OCI-LY7 (cell line): ENCODE data around the gene ZHX3. TPM values are rescaled to one million over a fixed set of nuclear protein-coding genes. Genes with fewer than 3 reads are reported as not detected.

ENCODE experiments used
- BruUV-seq: library from RNA; stranded (reverse); fragments of 400-500 nt; replicated peaks from 2 replicates; lab custom pipeline; 2021; lab: Mats Ljungman, UMichigan
- CTCF ChIA-PET: fragments of 300-600 bp; sonication (Branson Sonifier 250); formaldehyde crosslinking; loops from one replicate; lab custom pipeline; 2022; ENCODE audit warnings: antibody characterized with exemption; ENCODE audit not compliant: unreplicated experiment; lab: Charles Lee
- POLR2A ChIA-PET: fragments of 300-600 bp; sonication (Branson Sonifier 250); formaldehyde crosslinking; loops from one replicate; lab custom pipeline; 2022; ENCODE audit warnings: antibody characterized with exemption; lab: Charles Lee
- DNase-seq: peaks from one replicate; pipeline ENCODE4 v3.0.0-alpha.2; 2015; ENCODE audit warnings: low spot score
- H2AFZ ChIP-seq: fragments of 200-600 bp; sonication (generic), shearing (Covaris generic); 2 replicates; pipeline ENCODE4 v1.6.1; 2014; ENCODE audit warnings: mild to moderate bottlenecking, antibody characterized with exemption, low read length, moderate library complexity
- H3K27ac ChIP-seq: fragments of 200-600 bp; sonication (generic); 2 replicates; pipeline ENCODE4 v1.5.1; 2014; ENCODE audit warnings: mixed run types, low read depth, mild to moderate bottlenecking, moderate library complexity, low read length, inconsistent platforms; ENCODE audit not compliant: poor library complexity, severe bottlenecking
- H3K36me3 ChIP-seq: fragments of 200-600 bp; sonication (generic); 2 replicates; pipeline ENCODE4 v1.6.1; 2014; ENCODE audit warnings: mild to moderate bottlenecking, antibody characterized with exemption, low read length, moderate library complexity, mixed read lengths; ENCODE audit not compliant: insufficient read depth
- H3K4me1 ChIP-seq: fragments of 200-600 bp; sonication (generic); 2 replicates; pipeline ENCODE4 v1.5.1; 2014; ENCODE audit warnings: mild to moderate bottlenecking, low read length; ENCODE audit not compliant: insufficient read depth, poor library complexity, severe bottlenecking
- H3K4me2 ChIP-seq: fragments of 200-600 bp; sonication (generic); 2 replicates; pipeline ENCODE4 v1.6.1; 2014; ENCODE audit warnings: mild to moderate bottlenecking, low read length
- H3K4me3 ChIP-seq: fragments of 200-600 bp; sonication (generic); 2 replicates; pipeline ENCODE4 v1.5.1; 2014; ENCODE audit warnings: mild to moderate bottlenecking, low read depth, low read length; ENCODE audit not compliant: poor library complexity, severe bottlenecking
- H3K79me2 ChIP-seq: fragments of 200-600 bp; sonication (generic); 2 replicates; pipeline ENCODE4 v1.6.1; 2016; ENCODE audit warnings: low read depth, mild to moderate bottlenecking, low read length, moderate library complexity, mixed read lengths; ENCODE audit not compliant: insufficient read depth
- H3K9me2 ChIP-seq: fragments of 200-600 bp; sonication (generic); 2 replicates; pipeline ENCODE4 v1.6.1; 2016; ENCODE audit warnings: mild to moderate bottlenecking, low read length, mixed read lengths; ENCODE audit not compliant: insufficient read depth
- H3K9me3 ChIP-seq: fragments of 200-600 bp; sonication (generic); 2 replicates; pipeline ENCODE4 v1.6.1; 2014; ENCODE audit warnings: mild to moderate bottlenecking, mixed run types, low read length, mixed read lengths
- H4K20me1 ChIP-seq: fragments of 200-600 bp; sonication (generic); 2 replicates; pipeline ENCODE4 v1.6.1; 2014; ENCODE audit warnings: mild to moderate bottlenecking, antibody characterized with exemption, low read length, moderate library complexity, mixed read lengths; ENCODE audit not compliant: insufficient read depth
- EZH2phosphoT487 ChIP-seq: fragments of 200-600 bp; sonication (generic); IDR thresholded peaks from 2 replicates; pipeline ENCODE4 v1.6.1; 2018; ENCODE audit warnings: low read depth, borderline replicate concordance, mild to moderate bottlenecking, mixed run types, antibody characterized with exemption, low read length, moderate library complexity, mixed read lengths
- intact Hi-C: fragments of 100-400 bp; cut with micrococcal nuclease; formaldehyde crosslinking; loops from one replicate; pipeline ENCODE4 v1.10.0; 2022; ENCODE audit not compliant: unreplicated experiment
- total RNA-seq, 2 experiments: library from RNA; depleted of rRNA in 1 of 2; stranded (reverse); fragments of >200 nt in 1 of 2; shearing (Covaris generic) in 1 of 2; gene quantifications; 2 replicates each; pipeline ENCODE4 v1.2.3, GENCODE V29; 2014 to 2022
- TF ChIP-seq, protein P1 (sequence below): fragments of 200-600 bp; sonication (generic); conservative IDR thresholded peaks from 2 replicates; pipeline ENCODE4 v1.5.1; 2014; ENCODE audit warnings: mild to moderate bottlenecking, antibody characterized with exemption, low read length, moderate library complexity, mixed read lengths

The ZHX3 gene
- total RNA-seq, 2 experiments from 2014 or later = 5.8 to 16.9 TPM

DNA sequence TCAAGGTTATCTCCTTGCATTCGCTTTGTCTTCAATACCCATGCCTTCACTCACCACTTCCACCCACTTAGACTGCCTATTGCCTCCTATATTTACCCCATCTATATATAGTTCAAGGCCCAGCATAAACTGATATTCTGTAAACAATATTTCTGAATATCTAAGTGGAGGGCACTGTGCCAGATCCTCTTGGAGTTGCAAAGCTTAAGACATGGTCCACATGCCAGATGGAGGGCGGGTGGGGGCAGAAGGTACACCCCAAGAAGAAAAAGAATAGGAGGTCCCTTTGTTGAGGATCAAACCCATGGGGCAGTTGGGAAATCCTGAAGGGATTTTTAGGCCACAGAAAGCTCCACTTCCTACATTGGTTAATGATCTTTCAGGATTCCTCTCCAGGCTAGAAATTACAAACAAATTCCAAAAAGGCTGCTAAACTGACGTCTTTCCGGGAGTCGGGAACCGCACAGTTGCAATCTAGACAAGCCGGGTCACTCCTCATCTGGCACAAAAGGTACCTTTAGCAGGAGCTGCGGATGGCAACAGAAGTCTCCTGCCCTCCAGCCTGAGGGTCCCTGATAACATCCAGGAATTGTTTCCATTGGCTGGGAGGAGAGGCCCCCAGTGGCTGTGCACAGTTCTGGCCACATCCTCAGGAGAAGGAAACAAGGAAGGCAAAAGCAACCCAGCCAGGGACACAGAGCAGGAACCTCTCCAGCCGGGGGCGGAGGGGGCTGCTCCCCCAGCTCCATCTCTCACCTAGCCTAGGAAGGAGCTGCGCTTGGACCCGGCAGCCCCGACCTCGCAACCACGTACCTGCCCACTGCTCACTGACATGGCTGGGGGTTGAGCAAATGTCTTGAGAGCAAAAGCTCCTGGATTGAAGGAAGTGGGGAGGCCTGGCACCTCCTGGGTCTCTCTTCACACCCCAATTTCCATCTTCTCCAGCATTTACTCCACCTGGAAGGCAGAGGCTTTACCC lies 17.2 kb upstream of the ZHX3 start:
- H3K79me2 ChIP-seq = no peaks in the 10 kb centered on the region
- POLR2A ChIA-PET = no interaction called here
- H3K27ac ChIP-seq = no peak overlapping the region
- H3K9me2 ChIP-seq = no peaks in the 10 kb centered on the region
- no peak for DNase-seq
- no TSS peak for BruUV-seq
- H3K36me3 ChIP-seq = no peaks in the 10 kb centered on the region
- CTCF ChIA-PET = no interaction called here
- no peak overlapping the region for H3K4me2 ChIP-seq
- no peak overlapping the region for H3K4me3 ChIP-seq
- no peak for TF ChIP-seq EZH2phosphoT487
- TF ChIP-seq, protein P1, sequence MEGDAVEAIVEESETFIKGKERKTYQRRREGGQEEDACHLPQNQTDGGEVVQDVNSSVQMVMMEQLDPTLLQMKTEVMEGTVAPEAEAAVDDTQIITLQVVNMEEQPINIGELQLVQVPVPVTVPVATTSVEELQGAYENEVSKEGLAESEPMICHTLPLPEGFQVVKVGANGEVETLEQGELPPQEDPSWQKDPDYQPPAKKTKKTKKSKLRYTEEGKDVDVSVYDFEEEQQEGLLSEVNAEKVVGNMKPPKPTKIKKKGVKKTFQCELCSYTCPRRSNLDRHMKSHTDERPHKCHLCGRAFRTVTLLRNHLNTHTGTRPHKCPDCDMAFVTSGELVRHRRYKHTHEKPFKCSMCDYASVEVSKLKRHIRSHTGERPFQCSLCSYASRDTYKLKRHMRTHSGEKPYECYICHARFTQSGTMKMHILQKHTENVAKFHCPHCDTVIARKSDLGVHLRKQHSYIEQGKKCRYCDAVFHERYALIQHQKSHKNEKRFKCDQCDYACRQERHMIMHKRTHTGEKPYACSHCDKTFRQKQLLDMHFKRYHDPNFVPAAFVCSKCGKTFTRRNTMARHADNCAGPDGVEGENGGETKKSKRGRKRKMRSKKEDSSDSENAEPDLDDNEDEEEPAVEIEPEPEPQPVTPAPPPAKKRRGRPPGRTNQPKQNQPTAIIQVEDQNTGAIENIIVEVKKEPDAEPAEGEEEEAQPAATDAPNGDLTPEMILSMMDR = no peak
- intact Hi-C loops = no loop called here
- H3K9me3 ChIP-seq = no peaks in the 10 kb centered on the region
- peaks cover 10% of the 10 kb centered on the region for H3K4me1 ChIP-seq
- H4K20me1 ChIP-seq = no peaks in the 10 kb centered on the region
- H2AFZ ChIP-seq = no peak overlapping the region

DNA sequence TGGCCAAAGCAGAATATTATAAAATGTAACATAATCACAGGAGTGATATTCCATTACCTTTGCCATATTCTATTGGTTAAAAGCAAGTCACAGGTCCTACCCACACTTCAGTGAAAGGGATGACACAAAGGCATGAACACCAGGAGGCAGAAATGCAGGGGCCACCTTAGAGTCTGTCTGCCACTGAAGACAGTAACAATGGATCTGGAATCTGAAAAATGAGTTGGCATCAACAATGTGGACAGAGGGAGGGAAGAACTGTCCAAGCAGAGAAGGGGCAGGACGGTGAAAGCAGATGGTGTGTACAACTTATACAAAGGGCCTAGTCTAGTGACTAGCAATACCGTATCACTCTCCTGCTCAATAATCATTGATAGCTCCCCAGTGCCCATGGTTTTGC lies 16.5 kb upstream of the ZHX3 start:
- peaks cover 10% of the 10 kb centered on the region for H3K4me1 ChIP-seq
- H3K4me2 ChIP-seq = no peak overlapping the region
- no peak overlapping the region for H3K27ac ChIP-seq
- H3K79me2 ChIP-seq = no peaks in the 10 kb centered on the region
- intact Hi-C loops = no loop called here
- ChIA-PET POLR2A (no interaction called here), CTCF (no interaction called here)
- DNase-seq = no peak
- no peaks in the 10 kb centered on the region for H3K9me3 ChIP-seq
- H3K4me3 ChIP-seq = no peak overlapping the region
- no peaks in the 10 kb centered on the region for H4K20me1 ChIP-seq
- no peak for TF ChIP-seq EZH2phosphoT487
- TF ChIP-seq, protein P1 = no peak
- no TSS peak for BruUV-seq
- no peaks in the 10 kb centered on the region for H3K36me3 ChIP-seq
- H3K9me2 ChIP-seq = no peaks in the 10 kb centered on the region
- H2AFZ ChIP-seq = no peak overlapping the region

DNA sequence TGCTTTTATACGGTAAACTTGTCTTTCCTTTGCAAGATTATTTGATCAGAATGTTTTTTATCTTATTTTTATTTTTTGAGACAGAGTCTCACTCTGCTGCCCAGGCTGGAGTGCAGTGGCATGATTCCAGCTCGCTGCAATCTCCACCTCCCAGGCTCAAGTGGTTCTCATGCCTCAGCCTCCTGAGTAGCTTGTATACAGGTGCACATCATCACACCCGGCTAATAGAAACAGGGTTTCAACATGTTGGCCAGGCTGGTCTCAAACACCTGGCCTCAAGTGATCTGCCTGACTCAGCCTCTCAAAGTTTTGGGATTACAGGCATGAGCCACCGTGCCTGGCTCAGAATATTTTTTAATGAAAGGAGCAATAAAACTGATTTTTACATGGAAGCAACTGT lies 14.2 kb upstream of the ZHX3 start:
- Histone ChIP-seq H3K27ac (no peak overlapping the region), H3K9me2 (no peaks in the 10 kb centered on the region), H4K20me1 (no peaks in the 10 kb centered on the region), H3K9me3 (no peaks in the 10 kb centered on the region), H3K4me1 (no peaks in the 10 kb centered on the region), H3K4me3 (no peak overlapping the region), H3K4me2 (no peak overlapping the region), H3K36me3 (no peaks in the 10 kb centered on the region), H3K79me2 (no peaks in the 10 kb centered on the region), H2AFZ (no peak overlapping the region)
- CTCF ChIA-PET = no interaction called here
- DNase-seq = no peak
- no TSS peak for BruUV-seq
- intact Hi-C loops = no loop called here
- POLR2A ChIA-PET = no interaction called here
- no peak for TF ChIP-seq EZH2phosphoT487
- TF ChIP-seq, protein P1 = no peak
